ENCODE measurements around the gene ASTN2.

Gene ASTN2

DNA sequence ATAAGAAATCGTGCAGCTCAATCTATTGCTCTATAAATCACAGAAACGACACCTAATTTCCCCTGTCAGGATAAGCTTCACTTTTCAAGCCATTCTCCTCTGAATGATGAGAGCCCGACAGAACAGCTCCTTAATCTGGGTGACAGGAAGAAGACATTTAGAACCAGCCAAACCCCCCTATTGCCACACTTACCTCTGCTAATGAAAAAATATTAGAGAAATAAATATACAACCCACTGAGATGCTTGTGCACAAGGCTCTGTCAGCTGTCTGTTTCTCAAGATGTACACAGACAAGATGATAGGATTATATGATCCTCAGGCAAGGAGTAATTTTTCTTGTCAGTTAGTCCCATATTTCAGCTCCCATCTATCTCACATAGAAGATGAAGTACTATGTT is 785.2 kb downstream of the ASTN2 start:
- no peak for DNase-seq (ENCODE audit: low read depth in 2 of 2)

DNA sequence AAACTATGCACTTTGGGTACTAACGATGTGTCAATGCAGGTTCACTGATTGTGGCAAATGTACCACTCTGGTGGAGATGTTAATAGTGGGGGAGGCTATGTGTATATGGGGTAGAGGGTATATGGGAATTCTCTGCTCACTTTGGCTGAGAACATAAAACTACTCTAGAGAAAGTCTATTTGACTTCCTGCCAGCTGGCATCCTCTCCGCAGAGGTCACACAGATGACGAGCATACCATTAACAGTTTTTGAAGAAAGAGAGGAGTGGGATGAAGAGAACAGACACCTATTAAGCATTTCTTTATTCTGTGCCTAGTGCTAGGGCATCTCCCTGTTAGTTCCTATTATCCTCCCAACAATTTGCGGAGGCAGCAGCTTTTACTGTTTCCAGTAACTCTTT is 786.1 kb downstream of the ASTN2 start:
- no peak for DNase-seq (ENCODE audit: low read depth in 2 of 2)

DNA sequence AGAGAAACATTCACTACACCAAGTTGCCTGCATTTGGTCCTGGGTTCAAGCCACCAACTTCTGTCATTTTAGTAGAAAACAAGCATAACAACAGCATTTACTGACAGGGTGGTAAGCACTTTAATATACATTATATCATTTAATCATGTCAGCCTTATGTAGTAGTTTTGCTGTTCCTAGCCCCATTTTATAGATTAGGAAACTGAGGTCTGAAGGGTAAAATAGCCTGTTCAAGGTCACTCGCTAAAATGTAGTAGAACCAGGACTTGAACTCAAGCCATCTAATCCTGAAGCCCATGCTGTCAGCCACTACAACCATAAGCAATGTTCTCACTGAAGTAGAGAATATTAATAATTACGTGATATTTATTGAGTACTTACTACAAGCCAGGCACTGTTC is 787.4 kb downstream of the ASTN2 start:
- DNase-seq (ENCODE audit: low read depth in 2 of 2): no peak

DNA sequence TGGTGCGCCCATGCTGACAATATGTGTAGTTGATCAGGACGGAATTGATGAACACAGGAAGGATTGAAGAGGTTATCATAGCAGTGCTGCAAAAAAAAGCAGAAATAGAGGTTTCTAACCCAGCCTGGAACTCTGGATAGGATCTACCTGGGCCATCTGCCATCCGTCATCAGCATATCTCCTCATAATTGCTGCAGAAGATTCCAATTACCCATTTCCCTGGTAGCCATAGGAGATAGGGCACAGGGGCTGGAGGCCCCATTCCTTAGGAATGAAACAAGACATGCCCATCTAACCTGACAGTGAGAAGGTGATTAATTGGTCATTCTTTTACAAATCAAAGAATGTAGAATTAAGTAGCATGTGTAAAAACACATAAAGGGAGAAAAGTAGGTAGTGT is 788.1 kb downstream of the ASTN2 start:
- DNase-seq (ENCODE audit: low read depth in 2 of 2): no peak

DNA sequence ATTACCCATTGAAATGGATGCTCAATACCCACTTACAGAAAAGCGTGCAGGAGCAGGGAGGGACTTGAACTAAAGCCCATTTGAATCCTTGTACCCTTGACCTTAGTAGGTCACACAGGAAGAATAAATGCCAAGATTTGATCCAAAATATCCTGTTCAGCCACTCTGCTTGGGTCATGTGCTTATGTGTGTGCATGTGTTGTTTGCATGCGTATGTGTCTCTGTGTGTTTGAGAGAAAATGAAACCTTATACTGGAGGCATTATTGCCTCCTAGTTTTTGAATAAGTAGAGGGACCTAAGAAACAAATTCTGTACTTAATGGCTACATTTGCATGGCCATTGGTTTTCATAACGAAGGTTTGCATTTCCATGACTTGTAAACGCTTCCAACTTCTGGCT is 791.1 kb downstream of the ASTN2 start:
- DNase-seq (ENCODE audit: low read depth in 2 of 2): no peak

DNA sequence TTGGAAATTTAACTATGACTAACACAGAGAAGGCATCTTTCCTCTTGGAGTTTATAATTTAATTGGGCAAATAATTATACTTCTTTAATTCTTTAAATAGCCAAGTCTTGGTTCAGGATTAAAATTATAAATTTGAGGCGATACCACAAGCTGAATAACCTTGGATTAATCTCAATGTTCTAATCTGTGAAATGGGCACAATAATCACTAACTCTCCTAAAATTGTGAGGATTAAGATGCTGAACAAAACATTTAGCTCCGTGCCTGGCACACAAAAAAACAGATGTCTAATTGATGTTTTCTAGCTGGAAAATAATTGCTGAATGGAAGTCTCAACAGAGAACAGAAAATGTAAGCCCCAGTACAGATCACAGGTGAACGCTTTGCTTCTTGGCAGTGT is 797.5 kb downstream of the ASTN2 start:
- no peak for DNase-seq (ENCODE audit: low read depth in 2 of 2)

DNA sequence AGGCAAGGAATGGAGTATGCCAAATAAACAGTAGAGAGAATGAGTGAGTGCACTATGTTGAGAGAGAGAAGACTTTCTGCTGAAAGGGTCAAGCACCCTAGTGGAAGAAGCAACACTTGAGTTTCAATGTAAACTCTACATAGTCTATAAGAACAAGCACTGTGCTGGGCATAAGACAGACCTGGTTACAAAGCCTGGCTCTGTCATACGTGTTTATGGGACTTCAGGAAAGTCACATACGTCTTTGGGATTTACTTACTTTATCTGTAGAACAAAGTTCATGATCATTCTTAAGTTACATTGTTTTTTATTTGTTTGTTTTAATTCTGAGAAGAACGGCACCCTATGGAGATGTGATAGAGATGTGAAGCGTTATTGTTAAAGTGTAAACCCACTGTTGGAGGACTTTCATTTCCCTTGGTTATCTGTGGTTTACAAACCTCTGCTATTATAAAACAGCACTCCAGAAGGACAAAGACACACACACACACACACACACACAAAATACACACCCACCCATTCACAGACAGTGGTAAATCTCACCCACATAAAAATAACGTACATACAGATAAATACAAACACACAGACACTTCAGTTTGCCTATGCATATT is 798.4 kb downstream of the ASTN2 start:
- DNase-seq (ENCODE audit: low read depth in 2 of 2): no peak

DNA sequence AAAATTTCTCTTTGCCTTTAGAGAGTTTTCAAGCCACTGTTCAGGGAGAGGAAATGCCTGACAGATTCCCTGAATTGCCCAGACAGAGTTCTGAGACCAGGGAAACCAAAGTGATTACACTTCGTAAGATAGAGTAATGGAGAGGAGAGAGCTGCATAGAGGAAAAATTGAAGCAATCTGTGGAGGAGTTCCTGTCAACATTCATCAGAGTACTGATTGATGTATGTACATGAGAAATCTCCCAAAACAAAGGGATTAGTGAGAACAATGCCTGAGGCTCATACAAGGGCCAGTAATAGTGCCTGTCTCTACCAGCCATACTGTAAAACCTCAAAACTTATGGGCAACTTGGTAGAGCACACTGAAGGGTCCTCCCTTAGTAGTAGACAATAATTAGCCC is 806.8 kb downstream of the ASTN2 start:
- DNase-seq (ENCODE audit: low read depth in 2 of 2): no peak

DNA sequence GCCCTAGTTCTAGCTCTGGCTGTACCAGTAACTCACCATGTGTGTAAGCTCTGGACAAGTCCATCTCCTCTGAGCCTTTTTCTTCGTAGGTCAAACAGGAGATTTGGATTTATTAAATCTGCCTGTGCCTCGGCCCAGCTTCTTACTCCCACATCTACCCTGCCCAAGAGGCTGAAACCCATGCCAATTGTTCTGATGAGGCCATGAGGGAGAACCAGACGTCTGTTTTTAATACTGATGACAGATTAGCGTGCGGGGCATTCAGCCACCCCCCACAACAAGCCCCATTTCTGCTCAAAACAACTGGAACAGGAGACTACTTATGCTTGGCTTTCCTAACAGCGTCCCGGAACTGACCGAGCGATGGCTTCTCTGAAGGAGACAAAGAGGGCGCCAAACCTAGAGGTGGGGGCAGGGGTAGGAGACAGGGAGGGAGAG is 808.9 kb downstream of the ASTN2 start:
- DNase-seq (ENCODE audit: low read depth in 2 of 2): no peak

DNA sequence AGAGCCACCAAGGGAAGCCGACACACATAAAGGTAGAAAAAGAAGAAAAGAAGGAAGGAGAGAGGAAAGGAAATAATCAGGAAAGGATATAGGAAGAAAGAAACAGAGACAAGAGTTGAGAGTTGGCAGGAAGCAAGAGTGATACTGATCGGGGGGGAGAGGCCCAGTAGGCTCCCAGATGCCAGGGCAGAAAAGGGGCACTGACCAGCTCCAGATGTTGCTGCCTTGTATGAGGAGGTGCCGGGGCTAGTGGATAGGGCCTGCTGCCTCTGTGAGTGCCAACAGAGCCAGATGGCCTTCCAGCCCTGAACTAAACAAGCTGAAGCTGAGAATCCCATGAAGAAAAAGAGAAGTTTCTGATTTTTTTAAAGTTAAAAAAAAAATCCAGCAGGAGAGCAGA is 809.8 kb downstream of the ASTN2 start:
- no peak for DNase-seq (ENCODE audit: low read depth in 2 of 2)

DNA sequence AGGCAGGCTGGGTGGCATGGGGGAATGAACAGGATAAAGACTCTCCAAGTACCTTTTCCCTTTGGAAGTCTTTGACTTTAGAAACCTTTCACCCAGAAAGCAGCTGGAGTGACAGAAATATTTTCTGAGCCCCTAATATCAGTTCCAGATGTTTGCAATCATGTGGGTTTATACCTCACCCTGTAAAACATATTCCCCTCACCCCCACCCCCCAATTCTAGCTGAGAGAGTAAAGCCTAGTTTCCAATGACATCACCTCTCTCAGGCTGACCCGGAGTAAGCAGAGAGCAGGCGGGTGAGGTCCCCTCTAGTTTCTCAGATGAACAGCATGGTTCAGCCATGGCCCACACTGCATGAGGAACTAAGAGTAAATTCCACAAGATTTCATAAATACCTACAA is 810.6 kb downstream of the ASTN2 start:
- no peak for DNase-seq (ENCODE audit: low read depth in 2 of 2)

DNA sequence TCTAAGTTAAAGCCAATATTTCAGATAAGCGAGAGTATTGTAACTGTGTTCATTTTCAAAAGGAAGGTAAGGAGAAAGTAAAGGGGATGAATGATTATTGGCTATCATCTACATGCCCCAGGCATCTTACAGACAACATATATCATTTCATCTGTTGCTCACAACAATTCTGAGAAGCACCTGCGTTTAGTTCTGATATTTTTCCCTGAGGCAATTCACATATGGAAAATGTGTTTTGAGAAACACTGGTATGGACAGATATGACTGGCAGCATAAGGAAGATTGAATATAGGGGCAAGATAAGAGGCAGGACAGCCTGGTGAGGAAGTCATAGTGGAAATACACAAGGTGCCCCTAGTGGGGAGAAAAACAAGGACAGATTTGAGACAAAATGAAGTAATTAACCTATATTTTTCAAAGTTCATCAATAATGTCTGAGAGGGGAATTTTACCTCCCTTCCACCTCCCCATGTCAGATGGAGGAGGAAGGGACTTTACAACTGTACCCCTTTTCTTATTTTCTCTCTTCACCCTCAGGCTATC is 815.4 kb downstream of the ASTN2 start:
- DNase-seq (ENCODE audit: low read depth in 2 of 2): no peak

DNA sequence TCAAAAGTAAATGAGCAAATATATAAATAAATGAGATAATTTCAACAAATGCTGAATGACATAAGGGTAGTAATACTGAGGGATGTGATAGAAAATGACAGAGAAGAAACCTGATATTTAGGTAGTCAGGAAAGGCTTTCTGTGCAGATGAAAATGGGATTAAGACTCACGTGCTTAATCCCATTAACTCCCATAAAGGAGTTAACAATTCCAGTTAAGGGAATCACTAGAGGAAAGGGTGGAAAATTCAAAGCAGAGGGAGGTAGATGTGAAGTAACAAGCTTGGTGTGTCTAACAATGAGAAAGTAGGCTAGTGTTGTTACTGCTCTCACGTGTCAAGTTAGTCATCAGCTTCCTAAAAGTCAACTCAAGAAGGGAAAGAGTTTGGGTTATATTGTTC is 818.2 kb downstream of the ASTN2 start:
- DNase-seq (ENCODE audit: low read depth in 2 of 2): no peak

DNA sequence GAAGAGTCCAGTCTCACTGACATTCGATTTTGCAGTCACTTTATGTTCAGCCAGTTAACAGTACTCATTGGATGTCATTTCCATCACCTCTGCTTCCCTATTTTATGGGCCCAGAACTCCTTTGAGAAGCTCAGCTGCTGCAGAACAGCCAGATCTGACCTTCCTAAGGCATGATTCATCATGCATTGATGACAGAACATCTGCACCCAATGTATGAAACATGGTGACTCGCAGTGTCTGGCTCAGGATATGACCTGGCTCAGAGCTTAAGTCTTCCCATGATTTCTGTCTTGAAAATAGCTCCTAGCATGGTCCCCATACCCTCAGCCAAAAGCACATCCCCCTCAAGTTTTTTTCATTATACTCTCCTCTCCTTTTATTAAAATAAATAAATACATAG is 820.3 kb downstream of the ASTN2 start:
- DNase-seq (ENCODE audit: low read depth in 2 of 2): no peak

DNA sequence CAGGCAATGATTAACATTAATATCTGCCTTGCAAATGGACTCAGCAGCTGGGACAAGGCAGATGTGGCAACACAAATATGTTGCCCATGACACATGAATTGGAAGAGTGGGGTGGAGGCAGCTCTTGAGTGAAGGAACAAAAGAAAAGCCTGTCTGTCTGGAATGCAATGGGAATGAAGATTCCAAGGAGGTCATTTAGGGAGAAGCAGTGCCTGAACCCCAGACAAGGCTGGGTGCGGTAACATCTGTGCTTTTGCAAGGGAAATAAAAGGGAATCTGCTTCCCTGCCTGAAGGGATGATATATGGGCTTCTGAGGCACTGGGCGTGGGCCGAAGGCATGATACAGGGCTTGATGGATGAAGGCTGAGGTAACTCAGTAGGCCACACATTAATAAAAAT is 821.9 kb downstream of the ASTN2 start:
- DNase-seq (ENCODE audit: low read depth in 2 of 2): no peak

DNA sequence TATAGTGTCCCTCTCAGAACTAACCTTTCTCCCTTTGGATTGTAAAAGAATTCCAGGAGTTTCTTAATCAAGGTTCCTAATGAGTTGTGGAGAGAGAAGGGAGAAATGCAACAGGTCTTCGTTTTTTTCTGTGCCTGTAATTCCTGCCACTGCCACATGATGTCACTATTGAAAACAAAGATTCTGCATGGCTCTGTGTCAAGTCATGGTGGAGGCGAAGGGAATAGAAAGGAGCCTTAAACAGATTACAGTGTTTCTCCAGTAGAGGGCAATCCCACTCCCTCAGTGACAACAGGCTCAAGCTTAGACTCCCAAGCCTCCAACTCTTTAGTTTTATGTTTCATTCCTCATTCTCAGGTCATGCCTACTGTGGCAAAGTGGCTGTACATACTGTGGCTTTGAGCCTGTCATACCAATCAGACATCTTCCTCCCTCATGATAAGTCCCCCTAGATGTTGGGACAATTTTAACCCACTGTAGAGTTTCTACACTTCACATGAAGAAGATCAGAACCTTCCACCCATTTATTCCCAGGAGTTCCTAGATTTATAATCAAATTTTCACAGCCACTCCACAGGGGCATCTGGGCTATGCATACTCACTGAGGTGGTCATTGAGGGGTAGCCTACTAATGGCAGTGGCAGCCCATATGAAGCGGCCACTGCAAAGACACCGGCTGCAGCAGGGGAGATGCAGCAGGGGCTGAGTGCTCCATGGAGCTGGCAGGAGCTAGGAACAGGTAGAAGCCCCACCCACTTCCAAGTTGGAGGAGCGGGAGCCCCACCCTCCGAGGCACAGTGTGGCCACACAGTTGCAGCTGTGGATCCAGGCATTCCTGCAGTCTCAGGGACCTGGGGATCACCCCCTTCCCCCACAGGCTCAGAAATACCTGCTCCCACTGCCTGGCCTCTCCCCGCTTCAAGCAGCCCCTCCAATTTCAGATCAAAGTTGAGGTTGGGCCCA is 825.2 kb downstream of the ASTN2 start:
- DNase-seq (ENCODE audit: low read depth in 2 of 2): no peak

DNA sequence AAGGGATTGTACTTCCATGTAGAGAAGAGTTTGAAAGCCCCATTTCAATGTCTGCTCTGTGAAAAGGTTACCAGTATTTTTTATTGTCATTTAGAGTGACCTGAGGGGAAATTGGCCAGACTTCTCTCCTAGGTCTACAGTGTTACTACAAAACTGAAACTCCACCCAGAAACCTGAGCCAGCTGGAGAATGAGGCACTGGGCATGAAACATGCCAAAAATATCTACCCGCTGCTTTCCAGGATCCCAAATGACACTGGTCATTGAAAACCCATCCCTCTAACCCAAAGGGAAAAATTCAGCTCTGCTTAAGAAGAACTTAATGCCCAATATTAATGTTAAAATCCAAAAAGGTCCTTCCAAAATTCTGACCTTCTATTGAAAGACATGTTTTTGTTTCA is 826.9 kb downstream of the ASTN2 start:
- no peak for DNase-seq (ENCODE audit: low read depth in 2 of 2)

DNA sequence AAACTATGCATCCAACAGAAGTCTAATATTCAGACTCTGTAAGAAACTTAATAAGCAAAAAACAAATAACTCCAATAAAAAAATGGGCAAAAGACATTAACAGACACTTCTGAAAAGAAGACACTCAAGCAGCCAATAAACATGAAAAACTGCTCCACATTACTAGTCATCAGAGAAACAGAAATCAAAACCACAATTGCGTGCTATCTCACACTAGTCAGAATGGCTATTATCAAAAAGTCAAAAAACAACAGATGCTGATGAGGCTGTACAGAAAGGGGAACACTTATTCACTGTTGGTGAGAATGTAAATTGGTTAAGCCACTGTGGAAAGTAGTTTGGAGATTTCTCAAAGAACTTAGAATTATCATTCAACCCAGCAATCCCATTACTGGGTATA is 829.0 kb downstream of the ASTN2 start:
- DNase-seq (ENCODE audit: low read depth in 2 of 2): no peak

DNA sequence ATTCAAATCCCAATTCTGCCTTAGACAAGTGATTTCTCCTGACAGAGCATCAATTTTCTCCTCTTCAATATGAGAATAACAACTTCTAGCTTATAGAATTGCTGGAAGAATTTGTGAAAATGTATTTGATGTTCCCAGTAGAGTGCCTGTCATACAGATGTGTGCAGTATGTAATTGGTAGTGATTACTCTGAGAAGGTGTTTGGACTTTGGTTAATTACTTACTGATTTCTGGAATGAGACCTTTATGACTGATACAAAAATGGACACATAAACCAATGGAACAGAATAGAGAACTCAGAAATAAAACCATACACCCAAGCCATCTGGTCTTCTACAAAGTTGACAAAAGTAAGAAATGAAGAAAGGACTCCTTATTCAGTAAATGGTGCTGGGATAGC is 829.7 kb downstream of the ASTN2 start:
- DNase-seq (ENCODE audit: low read depth in 2 of 2): no peak

DNA sequence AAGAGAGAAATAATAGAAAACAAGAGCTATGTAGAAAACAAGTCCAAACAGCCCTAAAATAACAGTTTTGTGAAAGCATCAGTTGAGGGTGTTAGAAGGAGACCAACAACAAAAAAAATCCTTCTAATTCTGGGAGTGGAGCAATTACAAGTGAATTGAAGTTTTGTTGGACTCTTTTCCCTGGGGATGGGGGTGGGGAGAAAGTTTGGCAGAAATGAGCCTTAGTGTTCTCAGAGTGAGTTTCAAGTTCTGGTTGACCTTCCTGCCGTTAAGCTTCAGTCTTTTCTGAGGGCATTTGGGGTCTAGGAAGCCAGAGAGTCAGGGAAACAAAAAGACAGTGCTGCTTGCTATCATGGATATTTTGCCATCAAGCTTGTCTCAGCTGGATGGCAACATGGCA is 834.0 kb downstream of the ASTN2 start:
- DNase-seq (ENCODE audit: low read depth in 2 of 2): no peak

DNA sequence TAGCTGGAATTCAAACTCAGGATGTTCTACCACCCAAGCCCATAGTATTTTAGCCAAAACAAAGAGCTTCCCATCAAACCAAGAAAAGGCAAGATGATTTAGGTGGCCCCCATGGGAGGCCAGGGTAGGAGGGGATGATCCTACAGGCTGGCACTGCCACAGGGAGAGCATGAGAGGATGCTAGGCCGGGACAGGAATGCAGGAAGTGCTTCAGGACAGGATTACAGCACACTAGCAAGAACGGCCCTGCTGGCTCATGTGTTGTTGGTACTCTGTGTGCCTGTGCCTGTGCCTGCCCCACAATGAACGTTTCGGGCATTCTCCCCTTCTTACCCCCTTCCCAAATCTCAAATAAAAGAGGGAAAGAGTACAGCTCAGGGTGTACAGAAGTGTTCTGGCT is 838.5 kb downstream of the ASTN2 start:
- DNase-seq (ENCODE audit: low read depth in 2 of 2): no peak

DNA sequence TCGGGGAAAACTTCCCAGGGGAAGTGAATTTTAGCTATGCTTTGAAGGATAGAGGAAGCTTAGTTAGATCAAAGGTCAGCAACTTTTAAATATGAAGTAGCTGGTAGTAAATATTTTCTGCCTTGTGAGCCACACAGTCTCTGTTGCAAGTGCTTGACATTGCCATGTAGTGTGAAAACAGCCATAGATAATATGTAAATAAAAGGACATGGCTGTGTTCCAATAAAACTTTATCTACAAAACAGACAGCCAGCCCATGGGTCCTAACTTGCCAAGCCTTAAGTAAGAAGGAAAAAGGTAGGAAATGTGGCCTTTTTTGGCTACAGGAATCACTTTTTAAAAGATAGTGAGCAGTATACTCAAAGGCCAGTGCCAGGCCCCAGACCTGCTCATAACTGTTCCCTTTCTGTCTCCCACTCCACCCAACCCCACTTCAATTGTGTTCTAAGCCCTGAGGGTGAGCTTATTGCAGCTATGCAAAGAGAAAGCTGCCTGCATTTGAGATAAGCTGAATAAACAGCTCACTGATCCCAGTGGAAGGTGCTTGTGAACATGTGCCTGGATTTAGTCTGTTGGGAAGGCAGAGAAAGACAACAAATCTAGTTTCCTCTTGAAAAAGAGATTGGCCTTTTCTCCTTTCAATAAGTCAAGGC is 840.7 kb downstream of the ASTN2 start:
- no peak for DNase-seq (ENCODE audit: low read depth in 2 of 2)

Measured in stimulated activated CD4-positive, alpha-beta T cell treated with anti-CD3 and anti-CD28 coated beads, Interleukin-1b, Interleukin-23, amount 100 ng/mL, for 4 hours (primary cell).